ENCODE results near the gene SERPINC1. TPM values are rescaled to one million over a fixed set of nuclear protein-coding genes. Genes with fewer than 3 reads are reported as not detected.

Gene SERPINC1
- total RNA-seq, 4 donors from 2014 or later, result not detected

- no peak for TF ChIP-seq POLR2A (IDR thresholded peaks at IDR 0.05; ENCODE audit: low read depth)
- TF ChIP-seq POLR2AphosphoS5 (IDR thresholded peaks at IDR 0.05), result peak in 1 of 2 donors; percentile 45
- H3K4me3 ChIP-seq, result peak within 1 kb of the TSS; percentile 92 to 99 (median 96)
- peaks cover 25 to 60% (median 53%) of the 10 kb centered on the region in 4 donors for H3K4me1 ChIP-seq
- no peaks in the 10 kb centered on the region for H3K9me3 ChIP-seq
- intact Hi-C loops (cut with DNase I), result loop anchor here (5.0 kb wide), 2 partner anchors 154 to 436 kb away; partner anchors contain the start of gene RC3H1
- peak within 1 kb of the TSS; percentile 92 to 99 (median 97) for H3K27ac ChIP-seq (replicated peaks in 1 of 4)
- 0% methylated on average over 9 of the region's 53 CpGs for WGBS
- peak; percentile 94 for DNase-seq (ENCODE audit: extremely low spot score)
- no peaks in the 10 kb centered on the region for H3K27me3 ChIP-seq
- H3K36me3 ChIP-seq, result peaks cover 23 to 60% (median 31%) of the 10 kb centered on the region in 4 donors
These were observed 48.7 kb downstream of the SERPINC1 start, which contains the start of gene ZBTB37 for GRCh38 chr1:173868266-173869020. Gene ZBTB37, plus strand, starts transcription at chr1:173868380. Its CDS starts 1,846 bp downstream, at chr1:173870226.

DNA sequence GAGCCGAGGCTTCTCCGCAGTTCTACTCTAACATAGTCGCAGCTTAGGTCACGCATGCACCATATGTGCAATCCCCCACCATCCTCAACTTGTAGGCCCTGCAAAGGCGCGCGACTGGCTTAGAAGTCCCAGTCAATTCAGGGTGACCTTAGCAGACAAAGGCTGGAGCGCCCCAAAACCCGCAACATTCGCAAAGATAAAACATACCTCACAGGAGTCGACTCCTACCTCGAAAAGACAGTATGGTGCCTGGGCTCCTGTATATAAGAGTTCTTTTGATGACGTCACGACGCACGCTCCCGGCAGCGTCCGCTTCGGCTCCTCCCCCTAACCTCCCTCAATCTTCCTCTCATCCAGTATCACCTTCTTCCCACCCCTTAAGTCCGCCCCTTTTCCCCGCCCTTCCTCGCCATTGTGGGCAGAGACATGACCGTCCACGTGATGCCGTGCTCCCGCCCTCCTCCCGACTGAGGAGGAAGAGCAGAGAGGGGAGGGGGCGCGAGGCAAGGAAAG lies 49.3 kb downstream of the SERPINC1 start, which contains the start of gene GAS5:
Gene GAS5, minus strand, starts transcription at position 237 of the 513 bp plus-strand sequence.
- no peaks in the 10 kb centered on the region for H3K9me3 ChIP-seq
- under 1% methylated on average over 28 of the region's 30 CpGs for WGBS
- H3K27ac ChIP-seq (replicated peaks in 1 of 4), result peak within 1 kb of the TSS; percentile 92 to 99 (median 97)
- no peak for TF ChIP-seq CTCF (IDR thresholded peaks at IDR 0.05)
- TF ChIP-seq POLR2AphosphoS5 (IDR thresholded peaks at IDR 0.05), result peak; percentile 93 to 99
- peak; percentile 97 for TF ChIP-seq POLR2A (IDR thresholded peaks at IDR 0.05; ENCODE audit: low read depth)
- H3K4me1 ChIP-seq, result peaks cover 25 to 60% (median 53%) of the 10 kb centered on the region in 4 donors
- intact Hi-C loops (cut with DNase I), result loop anchor here (2.0 to 5.0 kb wide), 3 partner anchors 43 to 436 kb away; partner anchors contain the start of genes CENPL, DARS2 and RC3H1
- H3K36me3 ChIP-seq, result peaks cover 28 to 62% (median 38%) of the 10 kb centered on the region in 4 donors
- peak; percentile 100 for DNase-seq (ENCODE audit: extremely low spot score)
- no peaks in the 10 kb centered on the region for H3K27me3 ChIP-seq
- H3K4me3 ChIP-seq, result peak within 1 kb of the TSS; percentile 92 to 99 (median 96)

DNA sequence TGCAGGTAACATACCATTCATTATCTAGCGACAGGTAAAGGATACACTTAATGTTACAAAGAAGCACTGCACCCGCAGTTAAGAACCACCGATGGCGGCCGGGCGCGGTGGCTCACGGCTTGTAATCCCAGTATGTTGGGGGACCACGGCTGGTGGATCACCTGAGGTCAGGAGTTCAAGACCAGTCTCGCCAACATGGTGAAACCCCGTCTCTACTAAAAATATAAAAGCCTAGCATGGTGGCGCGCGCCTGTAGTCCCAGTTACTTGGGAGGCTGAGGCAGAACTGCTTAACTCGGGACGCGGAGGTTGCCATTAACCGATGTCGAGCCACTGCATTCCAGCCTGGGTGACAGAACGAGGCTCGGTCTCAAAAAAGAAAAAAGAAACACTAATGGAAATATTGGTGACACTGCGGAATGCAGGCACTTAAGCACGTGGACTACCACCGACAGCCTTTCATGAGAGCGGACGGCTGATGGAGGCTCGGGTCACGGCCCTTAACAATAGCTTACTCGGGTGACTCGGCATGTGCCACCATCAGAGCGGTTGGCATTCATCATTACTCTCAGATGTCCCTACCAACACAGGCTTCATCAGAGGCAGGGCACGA lies 49.9 kb downstream of the SERPINC1 start:
- peaks cover 32 to 66% (median 43%) of the 10 kb centered on the region in 4 donors for H3K36me3 ChIP-seq
- H3K9me3 ChIP-seq, result no peaks in the 10 kb centered on the region
- H3K27ac ChIP-seq (replicated peaks in 1 of 4), result peak overlapping the region; percentile 92 to 99 (median 97)
- peak overlapping the region; percentile 92 to 99 (median 96) for H3K4me3 ChIP-seq
- intact Hi-C loops (cut with DNase I), result loop anchor here (2.0 to 5.0 kb wide), 3 partner anchors 42 to 435 kb away; partner anchors contain the start of genes CENPL, DARS2 and RC3H1
- TF ChIP-seq EP300 (IDR thresholded peaks at IDR 0.05) (no peak), CTCF (IDR thresholded peaks at IDR 0.05) (no peak), POLR2AphosphoS5 (IDR thresholded peaks at IDR 0.05) (no peak), POLR2A (IDR thresholded peaks at IDR 0.05; ENCODE audit: low read depth) (no peak)
- no peaks in the 10 kb centered on the region for H3K27me3 ChIP-seq
- 4% methylated on average over 32 of the region's 32 CpGs for whole genome bisulfite sequencing
- H3K4me1 ChIP-seq, result peaks cover 25 to 60% (median 53%) of the 10 kb centered on the region in 4 donors
- no peak for DNase-seq (ENCODE audit: extremely low spot score)

GRCh38 chr1:173866413-173867115 lies 50.6 kb downstream of the SERPINC1 start:
- Histone ChIP-seq H3K4me3 (peak overlapping the region; percentile 92 to 99 (median 96)), H3K4me1 (peaks cover 25 to 57% (median 53%) of the 10 kb centered on the region in 4 donors), H3K27ac (replicated peaks in 1 of 4) (peak overlapping the region; percentile 92 to 99 (median 97)), H3K9me3 (no peaks in the 10 kb centered on the region), H3K36me3 (peaks cover 32 to 66% (median 49%) of the 10 kb centered on the region in 4 donors), H3K27me3 (no peaks in the 10 kb centered on the region)
- DNase-seq (ENCODE audit: extremely low spot score), result no peak
- 24% methylated on average over 2 of the region's 2 CpGs for WGBS
- TF ChIP-seq POLR2A (IDR thresholded peaks at IDR 0.05; ENCODE audit: low read depth), result no peak
- no peak for TF ChIP-seq EP300 (IDR thresholded peaks at IDR 0.05)
- no peak for TF ChIP-seq POLR2AphosphoS5 (IDR thresholded peaks at IDR 0.05)
- TF ChIP-seq CTCF (IDR thresholded peaks at IDR 0.05), result no peak
- intact Hi-C loops (cut with DNase I), result loop anchor here (2.0 to 5.0 kb wide), 3 partner anchors 42 to 434 kb away; partner anchors contain the start of genes CENPL, DARS2 and RC3H1
